ENCODE measurements around the gene NPY. TPM values are rescaled to one million over a fixed set of nuclear protein-coding genes. Genes with fewer than 3 reads are reported as not detected.

Gene NPY
- total RNA-seq, 1 donor from 2014 or later = not detected

DNA sequence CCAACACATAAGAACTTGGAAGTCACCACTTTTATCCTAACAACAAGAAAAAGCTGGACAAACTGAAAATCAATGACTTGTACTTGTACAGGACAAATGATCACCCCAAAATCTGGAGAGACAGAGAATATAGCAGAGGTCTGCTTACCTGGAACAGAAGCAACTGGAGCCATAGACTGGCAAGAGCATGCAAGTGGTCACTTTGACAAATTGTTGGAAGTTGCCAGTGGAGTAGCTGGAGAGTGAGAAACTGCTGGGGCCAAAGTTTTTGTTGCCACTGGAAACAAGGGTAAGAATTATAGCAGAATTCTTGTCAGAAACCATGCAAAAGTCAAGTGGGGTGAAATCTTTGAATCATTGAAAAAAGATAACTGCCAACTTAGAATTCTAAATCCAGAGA, 35.2 kb downstream of the NPY start:
- peaks cover 5% of the 10 kb centered on the region for H3K4me1 Mint-ChIP-seq (ENCODE audit: low read depth, unreplicated experiment)
- H3K9me3 Mint-ChIP-seq (ENCODE audit: unreplicated experiment) = no peaks in the 10 kb centered on the region
- no peak overlapping the region for H3K4me3 Mint-ChIP-seq (ENCODE audit: unreplicated experiment)

GRCh38 chr7:24323961-24324480, 40.0 kb downstream of the NPY start:
- Mint-ChIP-seq H3K36me3 (ENCODE audit: unreplicated experiment) (no peaks in the 10 kb centered on the region), H3K27ac (ENCODE audit: unreplicated experiment) (no peak overlapping the region), H3K4me1 (ENCODE audit: low read depth, unreplicated experiment) (peaks cover 6% of the 10 kb centered on the region), H3K9me3 (ENCODE audit: unreplicated experiment) (peaks cover 1% of the 10 kb centered on the region), H3K4me3 (ENCODE audit: unreplicated experiment) (no peak overlapping the region), H3K27me3 (ENCODE audit: unreplicated experiment) (no peaks in the 10 kb centered on the region)
- TF ChIP-seq, protein P1, sequence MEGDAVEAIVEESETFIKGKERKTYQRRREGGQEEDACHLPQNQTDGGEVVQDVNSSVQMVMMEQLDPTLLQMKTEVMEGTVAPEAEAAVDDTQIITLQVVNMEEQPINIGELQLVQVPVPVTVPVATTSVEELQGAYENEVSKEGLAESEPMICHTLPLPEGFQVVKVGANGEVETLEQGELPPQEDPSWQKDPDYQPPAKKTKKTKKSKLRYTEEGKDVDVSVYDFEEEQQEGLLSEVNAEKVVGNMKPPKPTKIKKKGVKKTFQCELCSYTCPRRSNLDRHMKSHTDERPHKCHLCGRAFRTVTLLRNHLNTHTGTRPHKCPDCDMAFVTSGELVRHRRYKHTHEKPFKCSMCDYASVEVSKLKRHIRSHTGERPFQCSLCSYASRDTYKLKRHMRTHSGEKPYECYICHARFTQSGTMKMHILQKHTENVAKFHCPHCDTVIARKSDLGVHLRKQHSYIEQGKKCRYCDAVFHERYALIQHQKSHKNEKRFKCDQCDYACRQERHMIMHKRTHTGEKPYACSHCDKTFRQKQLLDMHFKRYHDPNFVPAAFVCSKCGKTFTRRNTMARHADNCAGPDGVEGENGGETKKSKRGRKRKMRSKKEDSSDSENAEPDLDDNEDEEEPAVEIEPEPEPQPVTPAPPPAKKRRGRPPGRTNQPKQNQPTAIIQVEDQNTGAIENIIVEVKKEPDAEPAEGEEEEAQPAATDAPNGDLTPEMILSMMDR (IDR thresholded peaks at IDR 0.05; ENCODE audit: partially characterized antibody, unreplicated experiment) = no peak
- no peak for DNase-seq

More for the DNA sequence above, 35.2 kb downstream of the NPY start:
- H3K27me3 Mint-ChIP-seq (ENCODE audit: unreplicated experiment) = no peaks in the 10 kb centered on the region
- no peak for DNase-seq
- no peaks in the 10 kb centered on the region for H3K36me3 Mint-ChIP-seq (ENCODE audit: unreplicated experiment)
- no peak overlapping the region for H3K27ac Mint-ChIP-seq (ENCODE audit: unreplicated experiment)
- TF ChIP-seq, protein P1 (IDR thresholded peaks at IDR 0.05; ENCODE audit: partially characterized antibody, unreplicated experiment) = no peak

GRCh38 chr7:24325708-24326107, 41.7 kb downstream of the NPY start:
- no peak overlapping the region for H3K4me3 Mint-ChIP-seq (ENCODE audit: unreplicated experiment)
- no peak for DNase-seq
- H3K27ac Mint-ChIP-seq (ENCODE audit: unreplicated experiment) = no peak overlapping the region
- H3K27me3 Mint-ChIP-seq (ENCODE audit: unreplicated experiment) = no peaks in the 10 kb centered on the region
- no peaks in the 10 kb centered on the region for H3K36me3 Mint-ChIP-seq (ENCODE audit: unreplicated experiment)
- H3K4me1 Mint-ChIP-seq (ENCODE audit: low read depth, unreplicated experiment) = peaks cover 9% of the 10 kb centered on the region
- TF ChIP-seq, protein P1 (IDR thresholded peaks at IDR 0.05; ENCODE audit: partially characterized antibody, unreplicated experiment) = no peak
- H3K9me3 Mint-ChIP-seq (ENCODE audit: unreplicated experiment) = peaks cover 1% of the 10 kb centered on the region

DNA sequence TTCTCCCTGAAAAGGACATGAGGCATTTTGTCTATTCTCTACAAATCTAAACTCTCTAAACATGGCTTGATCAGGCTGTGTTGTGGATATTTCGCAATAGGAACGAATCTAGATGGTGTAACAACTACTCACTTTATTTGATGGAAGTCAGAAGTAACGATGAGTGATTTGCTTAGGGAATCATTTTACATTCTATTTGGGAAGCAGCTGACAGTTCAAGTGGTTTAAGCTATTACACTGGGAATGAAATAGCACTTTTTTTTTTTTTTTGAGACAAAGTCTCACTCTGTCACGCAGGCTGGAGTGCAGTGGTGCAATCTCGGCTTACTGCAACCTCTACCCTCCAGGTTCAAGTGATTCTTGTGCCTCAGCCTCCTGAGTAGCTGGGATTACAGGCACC, 44.1 kb downstream of the NPY start:
- Mint-ChIP-seq H3K4me1 (ENCODE audit: low read depth, unreplicated experiment) (peaks cover 9% of the 10 kb centered on the region), H3K27ac (ENCODE audit: unreplicated experiment) (no peak overlapping the region), H3K36me3 (ENCODE audit: unreplicated experiment) (peaks cover 14% of the 10 kb centered on the region), H3K4me3 (ENCODE audit: unreplicated experiment) (no peak overlapping the region), H3K9me3 (ENCODE audit: unreplicated experiment) (peaks cover 1% of the 10 kb centered on the region), H3K27me3 (ENCODE audit: unreplicated experiment) (no peaks in the 10 kb centered on the region)
- TF ChIP-seq, protein P1 (IDR thresholded peaks at IDR 0.05; ENCODE audit: partially characterized antibody, unreplicated experiment) = no peak
- no peak for DNase-seq

- no peaks in the 10 kb centered on the region for H3K27me3 Mint-ChIP-seq (ENCODE audit: unreplicated experiment)
- TF ChIP-seq, protein P1 (IDR thresholded peaks at IDR 0.05; ENCODE audit: partially characterized antibody, unreplicated experiment) = no peak
- no peak overlapping the region for H3K4me3 Mint-ChIP-seq (ENCODE audit: unreplicated experiment)
- no peak overlapping the region for H3K27ac Mint-ChIP-seq (ENCODE audit: unreplicated experiment)
- peaks cover 1% of the 10 kb centered on the region for H3K9me3 Mint-ChIP-seq (ENCODE audit: unreplicated experiment)
- H3K36me3 Mint-ChIP-seq (ENCODE audit: unreplicated experiment) = peaks cover 18% of the 10 kb centered on the region
- no peak for DNase-seq
- H3K4me1 Mint-ChIP-seq (ENCODE audit: low read depth, unreplicated experiment) = peaks cover 9% of the 10 kb centered on the region
Observed at GRCh38 chr7:24328894-24329293, 44.9 kb downstream of the NPY start.

All from glutamatergic neuron (in vitro differentiated cells).